A673 (cell line): ENCODE results near the gene ZC3H18.

Source experiments
- EZH2 ChIP-seq: fragments of 200-600 bp; sonication (generic); IDR thresholded peaks from 2 replicates; pipeline ENCODE4 v1.6.1; 2017; ENCODE audit warnings: borderline replicate concordance, low read depth, mild to moderate bottlenecking, mixed read lengths, antibody characterized with exemption, low read length; ENCODE audit not compliant: poor library complexity, severe bottlenecking
- TF ChIP-seq, protein P1 (sequence below): fragments of 300-800, 200-600 bp; sonication (generic); conservative IDR thresholded peaks from 2 replicates; pipeline ENCODE4 v1.5.1; 2017; ENCODE audit warnings: low read depth, mild to moderate bottlenecking, antibody characterized with exemption, low read length, moderate library complexity, mixed read lengths

DNA sequence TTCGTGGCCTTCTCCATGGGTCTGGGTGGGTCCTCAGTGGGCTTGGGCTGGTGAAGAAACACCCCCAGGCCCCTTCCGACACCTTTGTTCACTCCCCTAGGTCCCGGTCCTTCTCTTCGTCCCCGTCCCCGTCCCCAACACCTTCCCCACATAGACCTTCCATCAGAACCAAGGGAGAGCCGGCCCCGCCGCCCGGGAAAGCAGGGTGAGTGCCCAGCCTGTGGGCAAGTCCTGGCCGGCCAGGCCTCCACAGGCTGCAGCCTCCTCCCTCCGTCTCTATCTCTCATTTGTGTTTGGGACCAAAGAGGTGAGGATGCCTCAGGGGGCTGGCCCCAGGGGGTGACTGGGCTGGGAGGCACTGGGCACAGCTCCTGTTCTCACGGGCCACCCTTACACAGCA, 53.7 kb downstream of the ZC3H18 start:
- TF ChIP-seq, protein P1, sequence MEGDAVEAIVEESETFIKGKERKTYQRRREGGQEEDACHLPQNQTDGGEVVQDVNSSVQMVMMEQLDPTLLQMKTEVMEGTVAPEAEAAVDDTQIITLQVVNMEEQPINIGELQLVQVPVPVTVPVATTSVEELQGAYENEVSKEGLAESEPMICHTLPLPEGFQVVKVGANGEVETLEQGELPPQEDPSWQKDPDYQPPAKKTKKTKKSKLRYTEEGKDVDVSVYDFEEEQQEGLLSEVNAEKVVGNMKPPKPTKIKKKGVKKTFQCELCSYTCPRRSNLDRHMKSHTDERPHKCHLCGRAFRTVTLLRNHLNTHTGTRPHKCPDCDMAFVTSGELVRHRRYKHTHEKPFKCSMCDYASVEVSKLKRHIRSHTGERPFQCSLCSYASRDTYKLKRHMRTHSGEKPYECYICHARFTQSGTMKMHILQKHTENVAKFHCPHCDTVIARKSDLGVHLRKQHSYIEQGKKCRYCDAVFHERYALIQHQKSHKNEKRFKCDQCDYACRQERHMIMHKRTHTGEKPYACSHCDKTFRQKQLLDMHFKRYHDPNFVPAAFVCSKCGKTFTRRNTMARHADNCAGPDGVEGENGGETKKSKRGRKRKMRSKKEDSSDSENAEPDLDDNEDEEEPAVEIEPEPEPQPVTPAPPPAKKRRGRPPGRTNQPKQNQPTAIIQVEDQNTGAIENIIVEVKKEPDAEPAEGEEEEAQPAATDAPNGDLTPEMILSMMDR = no peak
- no peak for TF ChIP-seq EZH2
